ENCODE measurements around the gene OSBPL5. TPM values are rescaled to one million over a fixed set of nuclear protein-coding genes. Genes with fewer than 3 reads are reported as not detected.

OSBPL5 gene
- total RNA-seq, 4 donors from 2014 or later = 37.3 to 211 (median 105) TPM

DNA sequence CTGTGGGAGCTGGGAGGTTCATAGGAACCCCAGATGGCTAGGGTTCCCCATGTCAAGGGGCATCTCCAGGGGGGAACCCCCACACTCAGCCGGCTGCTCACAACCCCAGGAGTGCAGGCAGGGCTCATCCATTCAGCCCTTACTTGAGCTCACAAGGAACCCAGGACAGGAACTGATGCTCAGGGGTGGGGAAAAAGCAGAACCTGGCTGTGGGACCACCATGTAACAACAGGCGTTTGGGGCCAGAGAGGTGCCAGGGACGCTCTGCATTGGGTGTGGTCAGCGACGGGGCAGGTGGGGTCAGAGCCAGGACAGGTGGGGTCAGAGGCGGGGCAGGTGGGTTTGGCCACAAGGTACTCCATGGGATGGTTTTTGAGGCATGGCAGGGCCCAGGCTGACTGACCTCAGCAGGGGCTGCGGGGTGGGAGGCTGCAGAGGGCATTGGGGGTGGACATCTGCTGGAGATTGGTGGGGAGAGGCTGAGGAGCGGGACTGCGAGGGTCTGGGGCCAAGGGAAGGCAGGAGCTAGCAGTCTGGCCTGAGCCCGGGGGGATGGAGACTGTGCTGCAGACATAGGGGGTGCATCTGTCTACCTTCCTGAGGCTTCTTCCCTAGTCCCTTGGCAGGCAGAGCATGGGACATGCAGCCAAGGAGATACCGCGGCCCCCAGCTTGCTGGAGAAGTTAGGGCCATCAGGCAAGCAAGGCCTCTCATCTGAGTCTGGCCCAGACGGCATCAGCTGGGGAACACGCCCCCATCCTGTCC, 73.8 kb downstream of the OSBPL5 start:
- DNase-seq = no peak
- intact Hi-C loops (cut with DNase I; ENCODE audit: low total_unique reads) = loop anchor here (2.0 kb wide), 1 partner anchor 54 kb away; no protein-coding TSS in a partner anchor
- in situ Hi-C loops (cut with MboI; ENCODE audit: low pct_ligation_motif_present in 1 of 4, low pct_unique_long_range_greater_than_20kb in 1 of 4, low sequenced_read_pairs in 3 of 4) = loop anchor here in 2 of 4 donors (5.0 to 25.0 kb wide), 3 partner anchors 49 to 554 kb away; no protein-coding TSS in a partner anchor
- no peak overlapping the region for H3K27ac ChIP-seq
- H3K9me3 ChIP-seq = no peaks in the 10 kb centered on the region
- TF ChIP-seq POLR2A (IDR thresholded peaks at IDR 0.05) = no peak
- TF ChIP-seq, protein P1, sequence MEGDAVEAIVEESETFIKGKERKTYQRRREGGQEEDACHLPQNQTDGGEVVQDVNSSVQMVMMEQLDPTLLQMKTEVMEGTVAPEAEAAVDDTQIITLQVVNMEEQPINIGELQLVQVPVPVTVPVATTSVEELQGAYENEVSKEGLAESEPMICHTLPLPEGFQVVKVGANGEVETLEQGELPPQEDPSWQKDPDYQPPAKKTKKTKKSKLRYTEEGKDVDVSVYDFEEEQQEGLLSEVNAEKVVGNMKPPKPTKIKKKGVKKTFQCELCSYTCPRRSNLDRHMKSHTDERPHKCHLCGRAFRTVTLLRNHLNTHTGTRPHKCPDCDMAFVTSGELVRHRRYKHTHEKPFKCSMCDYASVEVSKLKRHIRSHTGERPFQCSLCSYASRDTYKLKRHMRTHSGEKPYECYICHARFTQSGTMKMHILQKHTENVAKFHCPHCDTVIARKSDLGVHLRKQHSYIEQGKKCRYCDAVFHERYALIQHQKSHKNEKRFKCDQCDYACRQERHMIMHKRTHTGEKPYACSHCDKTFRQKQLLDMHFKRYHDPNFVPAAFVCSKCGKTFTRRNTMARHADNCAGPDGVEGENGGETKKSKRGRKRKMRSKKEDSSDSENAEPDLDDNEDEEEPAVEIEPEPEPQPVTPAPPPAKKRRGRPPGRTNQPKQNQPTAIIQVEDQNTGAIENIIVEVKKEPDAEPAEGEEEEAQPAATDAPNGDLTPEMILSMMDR (IDR thresholded peaks at IDR 0.05) = no peak
- no peak for TF ChIP-seq EP300 (IDR thresholded peaks at IDR 0.05; ENCODE audit: low read depth)
- no peak for TF ChIP-seq POLR2AphosphoS5 (IDR thresholded peaks at IDR 0.05)
- no peak overlapping the region for H3K4me3 ChIP-seq
- 74% methylated on average over 10 of the region's 14 CpGs; no CpG with 5 or more reads in 1 of the 2 donors for WGBS, 2 donors (ENCODE audit: low coverage in 1 of 2)
- H3K27me3 ChIP-seq = no peaks in the 10 kb centered on the region
- no peaks in the 10 kb centered on the region for H3K36me3 ChIP-seq
- H3K4me1 ChIP-seq = peaks cover 0 to 3% (median 0%) of the 10 kb centered on the region in 4 donors

DNA sequence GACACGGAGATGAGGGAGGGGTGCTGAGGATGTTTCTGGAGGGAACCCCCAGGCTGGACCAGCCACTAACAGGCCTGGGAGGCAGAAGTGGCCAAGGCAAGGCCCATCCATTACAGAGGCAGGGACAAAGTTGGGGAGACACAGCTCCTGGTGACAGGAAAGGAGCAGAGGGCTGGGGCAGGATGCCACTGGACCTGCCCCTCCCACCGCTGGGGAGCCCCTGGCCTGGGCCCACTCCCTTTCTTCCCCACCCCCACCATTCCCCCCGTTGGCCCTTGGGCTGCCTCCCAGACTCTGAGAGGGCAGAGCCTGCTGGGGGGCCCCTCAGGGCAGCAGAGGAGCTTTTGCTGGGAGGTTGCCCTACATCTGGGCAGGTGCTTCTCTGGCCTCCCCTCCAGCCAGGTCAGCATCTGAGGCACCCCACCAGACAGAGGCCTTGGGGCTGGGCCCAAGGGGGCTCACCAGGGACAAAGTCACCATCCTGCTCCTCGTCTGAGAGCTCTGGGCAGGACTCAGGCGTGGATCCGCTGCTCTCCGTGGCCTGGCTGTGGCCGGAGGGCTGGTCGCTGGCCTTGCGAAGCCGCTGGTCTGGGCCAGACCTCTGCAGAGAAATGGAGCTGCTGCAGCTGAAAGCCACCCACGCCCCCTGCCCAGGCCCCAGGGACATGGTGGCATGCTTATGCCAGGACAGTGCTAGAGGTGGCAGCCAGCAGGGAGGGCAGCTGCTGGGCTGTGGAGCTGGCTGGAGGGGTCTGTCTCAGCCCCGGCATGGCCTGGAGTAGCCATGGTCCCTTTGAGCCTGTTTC, 74.8 kb downstream of the OSBPL5 start:
- Histone ChIP-seq H3K4me1 (peaks cover 0 to 3% (median 0%) of the 10 kb centered on the region in 4 donors), H3K36me3 (no peaks in the 10 kb centered on the region), H3K4me3 (no peak overlapping the region), H3K9me3 (no peaks in the 10 kb centered on the region), H3K27ac (no peak overlapping the region), H3K27me3 (no peaks in the 10 kb centered on the region)
- intact Hi-C loops (cut with DNase I; ENCODE audit: low total_unique reads) (loop anchor here (2.0 kb wide), 1 partner anchor 53 kb away; no protein-coding TSS in a partner anchor), in situ Hi-C loops (cut with MboI; ENCODE audit: low pct_ligation_motif_present in 1 of 4, low pct_unique_long_range_greater_than_20kb in 1 of 4, low sequenced_read_pairs in 3 of 4) (loop anchor here in 2 of 4 donors (5.0 to 25.0 kb wide), 3 partner anchors 48 to 553 kb away; no protein-coding TSS in a partner anchor)
- no peak for DNase-seq
- 67 to 100% methylated on average over 1 to 4 of the region's 13 CpGs for WGBS, 2 donors (ENCODE audit: low coverage in 1 of 2)
- no peak for TF ChIP-seq POLR2AphosphoS5 (IDR thresholded peaks at IDR 0.05)
- TF ChIP-seq EP300 (IDR thresholded peaks at IDR 0.05; ENCODE audit: low read depth) = no peak
- TF ChIP-seq POLR2A (IDR thresholded peaks at IDR 0.05) = no peak
- TF ChIP-seq, protein P1 (IDR thresholded peaks at IDR 0.05) = no peak

DNA sequence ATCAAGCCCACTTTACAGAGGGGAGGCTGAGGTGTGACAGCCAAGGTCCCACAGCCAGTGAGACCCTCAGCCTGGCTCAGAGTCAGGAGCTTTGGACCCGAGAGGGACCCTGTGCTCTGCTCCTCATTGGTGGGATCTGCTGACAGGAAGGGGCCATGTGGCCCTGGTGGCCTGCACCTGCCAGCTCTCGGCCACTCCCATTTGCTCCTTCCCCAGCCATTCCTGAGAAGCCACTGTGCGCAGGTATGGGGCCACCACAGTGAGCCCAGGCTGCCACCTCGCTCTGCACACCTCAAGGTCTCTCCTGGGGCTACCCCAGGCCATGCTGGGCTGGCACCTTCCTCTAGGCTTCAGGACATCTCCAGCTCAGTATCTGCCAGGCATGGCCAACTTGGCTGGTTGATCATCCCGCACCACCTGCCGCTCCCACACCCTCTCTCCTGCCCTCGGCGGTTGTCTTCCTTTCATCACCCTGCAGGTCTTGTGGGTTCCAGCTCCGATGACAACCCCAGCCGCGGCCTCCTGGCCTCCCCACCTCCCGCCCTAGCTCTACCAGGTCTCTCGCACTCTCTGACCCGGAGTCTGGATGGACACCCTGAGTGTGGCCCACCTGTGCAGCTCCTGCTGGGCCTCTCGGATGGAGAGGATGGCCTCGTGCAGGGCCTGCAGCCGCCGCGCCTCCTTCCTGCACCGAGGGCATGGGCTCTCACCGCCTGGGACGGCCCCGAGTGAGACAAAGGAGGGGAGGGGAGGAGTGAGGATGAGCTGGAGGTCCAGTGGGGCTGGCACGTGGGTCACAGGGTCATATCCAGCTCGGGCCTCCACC, 75.7 kb downstream of the OSBPL5 start:
- Histone ChIP-seq H3K27me3 (no peaks in the 10 kb centered on the region), H3K4me1 (peaks cover 0 to 3% (median 0%) of the 10 kb centered on the region in 4 donors), H3K4me3 (no peak overlapping the region), H3K27ac (no peak overlapping the region), H3K9me3 (no peaks in the 10 kb centered on the region), H3K36me3 (no peaks in the 10 kb centered on the region)
- TF ChIP-seq POLR2A (IDR thresholded peaks at IDR 0.05) = no peak
- intact Hi-C loops (cut with DNase I; ENCODE audit: low total_unique reads) (loop anchor here (2.0 kb wide), 1 partner anchor 53 kb away; no protein-coding TSS in a partner anchor), in situ Hi-C loops (cut with MboI; ENCODE audit: low pct_ligation_motif_present in 1 of 4, low pct_unique_long_range_greater_than_20kb in 1 of 4, low sequenced_read_pairs in 3 of 4) (loop anchor here in 2 of 4 donors (5.0 to 25.0 kb wide), 3 partner anchors 47 to 552 kb away; no protein-coding TSS in a partner anchor)
- 85% methylated on average over 20 of the region's 25 CpGs; no CpG with 5 or more reads in 1 of the 2 donors for WGBS, 2 donors (ENCODE audit: low coverage in 1 of 2)
- no peak for DNase-seq

DNA sequence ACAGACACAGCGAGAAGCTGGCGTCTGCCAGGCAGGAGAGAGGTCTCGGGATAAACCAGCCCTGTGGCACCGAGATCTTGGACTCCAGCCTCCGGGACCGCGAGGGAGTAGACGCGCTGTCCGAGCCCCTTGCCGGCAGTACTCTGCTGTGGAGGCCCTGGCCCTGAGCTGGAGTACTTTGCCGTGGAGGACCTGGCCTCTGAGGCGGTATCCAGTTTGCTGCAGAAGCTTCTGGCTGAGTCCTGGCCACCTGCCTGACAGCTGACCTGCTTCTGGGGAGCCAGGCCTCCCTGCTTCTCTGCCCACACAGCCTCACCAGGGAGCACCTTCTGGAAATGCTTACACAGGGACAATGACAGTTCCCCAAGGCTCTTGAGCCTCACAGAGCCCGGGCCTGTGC, 76.3 kb downstream of the OSBPL5 start:
- H3K36me3 ChIP-seq = no peaks in the 10 kb centered on the region
- DNase-seq = no peak
- in situ Hi-C loops (cut with MboI; ENCODE audit: low pct_ligation_motif_present in 1 of 4, low pct_unique_long_range_greater_than_20kb in 1 of 4, low sequenced_read_pairs in 3 of 4) (loop anchor here in 1 of 4 donors (25.0 kb wide), 1 partner anchor 552 kb away; no protein-coding TSS in a partner anchor), intact Hi-C loops (cut with DNase I; ENCODE audit: low total_unique reads) (no loop called here)
- 87 to 91% methylated on average over 3 to 14 of the region's 14 CpGs for WGBS, 2 donors (ENCODE audit: low coverage in 1 of 2)
- H3K27me3 ChIP-seq = no peaks in the 10 kb centered on the region
- TF ChIP-seq POLR2AphosphoS5 (IDR thresholded peaks at IDR 0.05) = no peak
- no peak for TF ChIP-seq POLR2A (IDR thresholded peaks at IDR 0.05)
- TF ChIP-seq, protein P1 (IDR thresholded peaks at IDR 0.05) = no peak
- no peak for TF ChIP-seq EP300 (IDR thresholded peaks at IDR 0.05; ENCODE audit: low read depth)
- H3K9me3 ChIP-seq = no peaks in the 10 kb centered on the region
- peaks cover 0 to 3% (median 0%) of the 10 kb centered on the region in 4 donors for H3K4me1 ChIP-seq
- H3K4me3 ChIP-seq = no peak overlapping the region
- no peak overlapping the region for H3K27ac ChIP-seq
